ENCODE results near the gene PRKN. TPM values are rescaled to one million over a fixed set of nuclear protein-coding genes. Genes with fewer than 3 reads are reported as not detected.

The PRKN gene
- total RNA-seq, 4 donors from 2014 or later, result 5.5 to 17.9 (median 6.8) TPM

GRCh38 chr6:161940519-161940918 lies 787.0 kb downstream of the PRKN start:
- TF ChIP-seq POLR2A (IDR thresholded peaks at IDR 0.05) (no peak), EP300 (IDR thresholded peaks at IDR 0.05) (no peak)
- TF ChIP-seq, protein P1, sequence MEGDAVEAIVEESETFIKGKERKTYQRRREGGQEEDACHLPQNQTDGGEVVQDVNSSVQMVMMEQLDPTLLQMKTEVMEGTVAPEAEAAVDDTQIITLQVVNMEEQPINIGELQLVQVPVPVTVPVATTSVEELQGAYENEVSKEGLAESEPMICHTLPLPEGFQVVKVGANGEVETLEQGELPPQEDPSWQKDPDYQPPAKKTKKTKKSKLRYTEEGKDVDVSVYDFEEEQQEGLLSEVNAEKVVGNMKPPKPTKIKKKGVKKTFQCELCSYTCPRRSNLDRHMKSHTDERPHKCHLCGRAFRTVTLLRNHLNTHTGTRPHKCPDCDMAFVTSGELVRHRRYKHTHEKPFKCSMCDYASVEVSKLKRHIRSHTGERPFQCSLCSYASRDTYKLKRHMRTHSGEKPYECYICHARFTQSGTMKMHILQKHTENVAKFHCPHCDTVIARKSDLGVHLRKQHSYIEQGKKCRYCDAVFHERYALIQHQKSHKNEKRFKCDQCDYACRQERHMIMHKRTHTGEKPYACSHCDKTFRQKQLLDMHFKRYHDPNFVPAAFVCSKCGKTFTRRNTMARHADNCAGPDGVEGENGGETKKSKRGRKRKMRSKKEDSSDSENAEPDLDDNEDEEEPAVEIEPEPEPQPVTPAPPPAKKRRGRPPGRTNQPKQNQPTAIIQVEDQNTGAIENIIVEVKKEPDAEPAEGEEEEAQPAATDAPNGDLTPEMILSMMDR (IDR thresholded peaks at IDR 0.05), result no peak
- 98 to 100% methylated on average over 2 of the region's 2 CpGs for WGBS, 2 donors
- no peaks in the 10 kb centered on the region for H3K4me1 ChIP-seq
- no peaks in the 10 kb centered on the region for H3K27me3 ChIP-seq
- peaks cover 0 to 7% (median 0%) of the 10 kb centered on the region in 4 donors for H3K9me3 ChIP-seq
- H3K27ac ChIP-seq, result no peak overlapping the region
- no peaks in the 10 kb centered on the region for H3K36me3 ChIP-seq
- no peak overlapping the region for H3K4me3 ChIP-seq
- DNase-seq (ENCODE audit: low spot score in 2 of 2), result no peak

GRCh38 chr6:161926324-161926723 lies 801.2 kb downstream of the PRKN start:
- no peak overlapping the region for H3K27ac ChIP-seq
- peaks cover 0 to 11% (median 0%) of the 10 kb centered on the region in 4 donors for H3K4me1 ChIP-seq
- WGBS, 2 donors, result 90 to 91% methylated on average over 5 of the region's 5 CpGs
- no peaks in the 10 kb centered on the region for H3K27me3 ChIP-seq
- no peaks in the 10 kb centered on the region for H3K36me3 ChIP-seq
- no peak overlapping the region for H3K4me3 ChIP-seq
- no peaks in the 10 kb centered on the region for H3K9me3 ChIP-seq
- TF ChIP-seq EP300 (IDR thresholded peaks at IDR 0.05), result no peak
- no peak for DNase-seq (ENCODE audit: low spot score in 2 of 2)

- TF ChIP-seq POLR2A (IDR thresholded peaks at IDR 0.05) (no peak), EP300 (IDR thresholded peaks at IDR 0.05) (no peak)
- TF ChIP-seq, protein P1 (IDR thresholded peaks at IDR 0.05), result no peak
- H3K27me3 ChIP-seq, result no peaks in the 10 kb centered on the region
- DNase-seq (ENCODE audit: low spot score in 2 of 2), result no peak
- H3K9me3 ChIP-seq, result no peaks in the 10 kb centered on the region
- no peak overlapping the region for H3K27ac ChIP-seq
- 60% methylated on average over 5 of the region's 5 CpGs for WGBS, 2 donors
- H3K4me1 ChIP-seq, result peaks cover 0 to 11% (median 0%) of the 10 kb centered on the region in 4 donors
- no peaks in the 10 kb centered on the region for H3K36me3 ChIP-seq
- no peak overlapping the region for H3K4me3 ChIP-seq
These were observed 803.0 kb downstream of the PRKN start for GRCh38 chr6:161924516-161925116.

GRCh38 chr6:161922631-161923119 lies 804.9 kb downstream of the PRKN start:
- H3K27ac ChIP-seq, result no peak overlapping the region
- TF ChIP-seq, protein P1 (IDR thresholded peaks at IDR 0.05), result peak in 4 of 5 experiments; percentile 15 to 34 (median 24)
- no peak for TF ChIP-seq POLR2A (IDR thresholded peaks at IDR 0.05)
- TF ChIP-seq EP300 (IDR thresholded peaks at IDR 0.05), result no peak
- peaks cover 0 to 11% (median 0%) of the 10 kb centered on the region in 4 donors for H3K4me1 ChIP-seq
- no peak overlapping the region for H3K4me3 ChIP-seq
- no peaks in the 10 kb centered on the region for H3K9me3 ChIP-seq
- no peaks in the 10 kb centered on the region for H3K36me3 ChIP-seq
- 11% methylated on average over 1 of the region's 1 CpG for WGBS, 2 donors
- no peaks in the 10 kb centered on the region for H3K27me3 ChIP-seq
- DNase-seq (ENCODE audit: low spot score in 2 of 2), result peak in 1 of 2 donors; percentile 35

DNA sequence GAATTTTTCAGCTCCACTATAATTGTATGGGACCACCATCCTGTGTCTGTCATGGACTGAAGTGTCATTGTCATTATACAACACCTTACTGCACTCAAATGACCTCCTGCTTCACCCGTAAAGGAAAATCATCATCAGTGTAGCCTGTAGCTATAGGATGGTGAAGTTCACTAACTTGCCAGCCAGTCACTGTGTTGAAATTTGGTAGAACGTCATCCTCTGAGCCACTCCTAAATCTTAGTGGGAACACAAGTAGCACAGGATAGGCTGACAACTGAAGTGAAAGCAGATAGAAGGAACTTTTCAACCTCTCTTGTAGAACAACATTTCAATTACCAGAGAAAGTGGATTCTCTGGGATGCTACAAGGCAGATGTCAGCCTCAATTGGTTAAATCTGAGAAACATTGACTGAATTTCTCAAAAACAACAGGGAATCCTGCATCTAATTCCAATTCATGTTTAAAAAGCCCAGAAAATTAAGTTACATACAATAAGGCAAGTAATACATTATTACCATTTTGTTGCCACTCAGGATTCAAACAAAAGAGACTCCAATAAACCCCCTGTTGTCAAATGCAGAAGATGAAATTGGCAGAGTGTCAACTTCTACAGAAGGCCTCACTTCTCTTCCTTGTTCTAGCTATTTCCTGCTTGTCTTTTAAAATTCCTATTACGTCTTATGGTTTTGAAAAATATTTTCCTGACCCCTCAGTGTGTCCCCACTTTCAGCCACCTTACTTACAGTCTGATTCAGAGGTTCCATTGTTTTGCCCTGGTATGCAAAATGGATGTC lies 805.8 kb downstream of the PRKN start:
- no peak for DNase-seq (ENCODE audit: low spot score in 2 of 2)
- no peak for TF ChIP-seq POLR2A (IDR thresholded peaks at IDR 0.05)
- H3K4me3 ChIP-seq, result no peak overlapping the region
- no peak overlapping the region for H3K27ac ChIP-seq
- 54 to 62% methylated on average over 3 of the region's 3 CpGs for WGBS, 2 donors
- no peaks in the 10 kb centered on the region for H3K27me3 ChIP-seq
- no peaks in the 10 kb centered on the region for H3K9me3 ChIP-seq
- H3K36me3 ChIP-seq, result no peaks in the 10 kb centered on the region
- peaks cover 0 to 11% (median 0%) of the 10 kb centered on the region in 4 donors for H3K4me1 ChIP-seq

- 69 to 95% methylated on average over 2 of the region's 2 CpGs for WGBS, 2 donors
- Histone ChIP-seq H3K27me3 (no peaks in the 10 kb centered on the region), H3K36me3 (no peaks in the 10 kb centered on the region), H3K9me3 (no peaks in the 10 kb centered on the region), H3K4me1 (peaks cover 0 to 11% (median 0%) of the 10 kb centered on the region in 4 donors), H3K27ac (no peak overlapping the region), H3K4me3 (no peak overlapping the region)
- no peak for DNase-seq (ENCODE audit: low spot score in 2 of 2)
- TF ChIP-seq, protein P1 (IDR thresholded peaks at IDR 0.05), result no peak
- no peak for TF ChIP-seq POLR2A (IDR thresholded peaks at IDR 0.05)
- no peak for TF ChIP-seq EP300 (IDR thresholded peaks at IDR 0.05)
These were observed 807.9 kb downstream of the PRKN start for GRCh38 chr6:161919691-161920090.

All from tibial nerve (tissue), 4 donors.